GM23338 (cell line): ENCODE results near the gene RELB. TPM values are rescaled to one million over a fixed set of nuclear protein-coding genes. Genes with fewer than 3 reads are reported as not detected.
A peak's percentile ranks its signal among the peaks of the same experiment; 100 is the strongest.

Source experiments
- ATAC-seq: fragments of 200-7000 bp; cut with Tn5 transposase; 3 replicates; pipeline ENCODE4 v1.9.1; 2020
- DNase-seq: peaks from one replicate; pipeline ENCODE4 v3.0.0-alpha.2; 2015; ENCODE audit warnings: low spot score
- H2AFZ ChIP-seq: fragments of 200-600 bp; sonication (generic); 2 replicates; pipeline ENCODE4 v1.8.0; 2016; ENCODE audit warnings: antibody characterized with exemption, mild to moderate bottlenecking, moderate library complexity
- H3F3A ChIP-seq: fragments of 200-600 bp; sonication (generic); replicated peaks from 2 replicates; pipeline ENCODE4 v1.8.0; 2017; ENCODE audit warnings: antibody characterized with exemption, mixed run types, low read depth
- H3K27ac ChIP-seq: fragments of 200-600 bp; sonication (generic); 2 replicates; pipeline ENCODE4 v1.6.1; 2016; ENCODE audit warnings: low read depth
- H3K27me3 ChIP-seq: fragments of 200-600 bp; sonication (generic); 2 replicates; pipeline ENCODE4 v1.8.0; 2016; ENCODE audit warnings: mild to moderate bottlenecking, mixed run types, moderate library complexity; ENCODE audit not compliant: insufficient read depth
- H3K36me3 ChIP-seq: fragments of 200-600 bp; sonication (generic); 2 replicates; pipeline ENCODE4 v1.8.0; 2016; ENCODE audit warnings: mild to moderate bottlenecking; ENCODE audit not compliant: insufficient read depth
- H3K4me1 ChIP-seq: fragments of 200-600 bp; sonication (generic); 2 replicates; pipeline ENCODE4 v1.8.0; 2016; ENCODE audit warnings: mild to moderate bottlenecking, moderate library complexity; ENCODE audit not compliant: insufficient read depth
- H3K4me2 ChIP-seq: fragments of 200-600 bp; sonication (generic); 2 replicates; pipeline ENCODE4 v1.7.1; 2017; ENCODE audit warnings: mixed run types
- H3K4me3 ChIP-seq: fragments of 200-600 bp; sonication (generic); 2 replicates; pipeline ENCODE4 v1.6.1; 2016; ENCODE audit warnings: mixed run types
- H3K79me2 ChIP-seq: fragments of 200-600 bp; sonication (generic); replicated peaks from 2 replicates; pipeline ENCODE4 v1.8.0; 2017; ENCODE audit warnings: mild to moderate bottlenecking; ENCODE audit not compliant: insufficient read depth
- H3K9me2 ChIP-seq: fragments of 200-600 bp; sonication (generic); 2 replicates; pipeline ENCODE4 v1.8.0; 2017; ENCODE audit not compliant: insufficient read depth
- H4K20me1 ChIP-seq: fragments of 200-600 bp; sonication (generic); replicated peaks from 2 replicates; pipeline ENCODE4 v1.8.0; 2017; ENCODE audit warnings: mild to moderate bottlenecking; ENCODE audit not compliant: insufficient read depth
- H3K27ac Mint-ChIP-seq: 2 replicates; pipeline ENCODE4 v1.8.0; 2020; ENCODE audit warnings: inconsistent platforms, mild to moderate bottlenecking, moderate library complexity, mixed read lengths
- H3K27me3 Mint-ChIP-seq: 3 replicates; pipeline ENCODE4 v1.8.0; 2022; ENCODE audit warnings: low read depth, mild to moderate bottlenecking, moderate library complexity, mixed read lengths, inconsistent platforms; ENCODE audit not compliant: insufficient read depth, poor library complexity
- H3K36me3 Mint-ChIP-seq: 3 replicates; pipeline ENCODE4 v1.8.0; 2021; ENCODE audit warnings: low read depth, mild to moderate bottlenecking, inconsistent platforms, moderate library complexity, mixed read lengths
- H3K4me1 Mint-ChIP-seq: 3 replicates; pipeline ENCODE4 v1.8.0; 2020; ENCODE audit warnings: mild to moderate bottlenecking, inconsistent platforms, mixed read lengths
- H3K4me3 Mint-ChIP-seq: 3 replicates; pipeline ENCODE4 v1.8.0; 2021; ENCODE audit warnings: moderate library complexity, mild to moderate bottlenecking, inconsistent platforms, mixed read lengths
- H3K9me3 Mint-ChIP-seq: 3 replicates; pipeline ENCODE4 v1.8.0; 2020; ENCODE audit warnings: moderate library complexity, mild to moderate bottlenecking, inconsistent platforms, mixed read lengths
- ETS1 ChIP-seq: IDR thresholded peaks from 2 replicates; pipeline ENCODE4 v1.6.1; 2016; ENCODE audit warnings: antibody characterized with exemption
- EZH2 ChIP-seq: fragments of 200-600 bp; sonication (generic); IDR thresholded peaks from one replicate; pipeline ENCODE4 v1.8.0; 2017; ENCODE audit warnings: antibody characterized with exemption, mild to moderate bottlenecking, low read depth; ENCODE audit not compliant: unreplicated experiment
- JUNB ChIP-seq: IDR thresholded peaks from one replicate; pipeline ENCODE4 v1.6.1; 2016; ENCODE audit warnings: antibody characterized with exemption; ENCODE audit not compliant: unreplicated experiment
- NANOG ChIP-seq: IDR thresholded peaks from 2 replicates; pipeline ENCODE4 v1.6.1; 2016; ENCODE audit warnings: antibody characterized with exemption, borderline replicate concordance
- REST ChIP-seq: IDR thresholded peaks from one replicate; pipeline ENCODE4 v1.6.1; 2018; ENCODE audit warnings: antibody characterized with exemption; ENCODE audit not compliant: unreplicated experiment
- ZNF114 ChIP-seq: fragments of 250-450 bp; sonication (Bioruptor Pico); IDR thresholded peaks from 2 replicates; pipeline ENCODE4 v1.5.0; 2020; ENCODE audit warnings: mild to moderate bottlenecking, moderate library complexity
- ZNF462 ChIP-seq: fragments of 250-450 bp; sonication (Bioruptor Pico); IDR thresholded peaks from 2 replicates; pipeline ENCODE4 v1.5.0; 2020; ENCODE audit warnings: mild to moderate bottlenecking, moderate library complexity
- polyA plus RNA-seq: library from polyadenylated mRNA; unstranded; fragments of >200 nt; fragmentation: Nextera tagmentation; extraction: Ambion mirVana; gene quantifications from 2 replicates; pipeline ENCODE4 v1.2.1, GENCODE V29; 2016
- total RNA-seq: library from RNA; depleted of rRNA; stranded (reverse); fragments of >200 nt; shearing (Covaris generic); gene quantifications from 2 replicates; pipeline ENCODE4 v1.2.3, GENCODE V29; 2014

Gene RELB
- total and polyA plus RNA-seq, 2 experiments from 2014 or later, result 7.9 to 13.1 TPM

- H3K4me1 Mint-ChIP-seq, result peaks cover 45% of the 10 kb centered on the region
- H3K27ac Mint-ChIP-seq, result peak overlapping the region; percentile 44; the same call in 1 of the 2 replicates
- peaks cover 26% of the 10 kb centered on the region for H3K36me3 Mint-ChIP-seq
- no peak for ATAC-seq
- Histone ChIP-seq H4K20me1 (peaks cover 17% of the 10 kb centered on the region; the same call in 1 of the 2 replicates), H2AFZ (no peak overlapping the region), H3K9me2 (no peaks in the 10 kb centered on the region), H3K27me3 (no peaks in the 10 kb centered on the region), H3K4me3 (peak overlapping the region; percentile 85), H3K4me2 (peak overlapping the region; percentile 98), H3F3A (peaks cover 38% of the 10 kb centered on the region), H3K4me1 (peaks cover 51% of the 10 kb centered on the region), H3K36me3 (no peaks in the 10 kb centered on the region; the same call in 1 of the 2 replicates), H3K79me2 (peaks cover 63% of the 10 kb centered on the region), H3K27ac (peak overlapping the region; percentile 91)
- TF ChIP-seq EZH2 (no peak), NANOG (no peak), ETS1 (no peak), ZNF462 (CRISPR knock-in tag) (no peak), REST (no peak), ZNF114 (CRISPR knock-in tag) (no peak), JUNB (no peak)
- peak overlapping the region; percentile 98 for H3K4me3 Mint-ChIP-seq
- peaks cover 14% of the 10 kb centered on the region for H3K27me3 Mint-ChIP-seq
- no peak for DNase-seq
- H3K9me3 Mint-ChIP-seq, result peaks cover 2% of the 10 kb centered on the region; the same call in 1 of the 3 replicates
These were observed 77.3 kb downstream of the RELB start for GRCh38 chr19:45078390-45079062.
